Suprapubic skin (tissue), 4 donors: ENCODE results near the gene CIAO2A.

ENCODE experiments used
- EP300 ChIP-seq: sonication (generic); formaldehyde crosslinking; IDR thresholded peaks from one replicate; pipeline ENCODE4 v1.6.1; 2017; ENCODE audit warnings: antibody characterized with exemption
- POLR2AphosphoS5 ChIP-seq, 3 donors: sonication (generic); formaldehyde crosslinking; IDR thresholded peaks; one replicate each; pipeline ENCODE4 v1.6.1; 2017; ENCODE audit warnings: antibody characterized with exemption in 3 of 3
- TF ChIP-seq, protein P1 (sequence below), 2 donors: fragments of 200-600 bp in 1 of 2; fragments of 450-650 bp in 1 of 2; sonication (generic) in 1 of 2; IDR thresholded peaks; one replicate each; pipeline ENCODE4 v1.5.1; 2016 to 2019; ENCODE audit warnings: antibody characterized with exemption in 2 of 2, mild to moderate bottlenecking in 1 of 2, moderate library complexity in 1 of 2

GRCh38 chr15:64107337-64107736, 13.7 kb upstream of the CIAO2A start:
- TF ChIP-seq, protein P1, sequence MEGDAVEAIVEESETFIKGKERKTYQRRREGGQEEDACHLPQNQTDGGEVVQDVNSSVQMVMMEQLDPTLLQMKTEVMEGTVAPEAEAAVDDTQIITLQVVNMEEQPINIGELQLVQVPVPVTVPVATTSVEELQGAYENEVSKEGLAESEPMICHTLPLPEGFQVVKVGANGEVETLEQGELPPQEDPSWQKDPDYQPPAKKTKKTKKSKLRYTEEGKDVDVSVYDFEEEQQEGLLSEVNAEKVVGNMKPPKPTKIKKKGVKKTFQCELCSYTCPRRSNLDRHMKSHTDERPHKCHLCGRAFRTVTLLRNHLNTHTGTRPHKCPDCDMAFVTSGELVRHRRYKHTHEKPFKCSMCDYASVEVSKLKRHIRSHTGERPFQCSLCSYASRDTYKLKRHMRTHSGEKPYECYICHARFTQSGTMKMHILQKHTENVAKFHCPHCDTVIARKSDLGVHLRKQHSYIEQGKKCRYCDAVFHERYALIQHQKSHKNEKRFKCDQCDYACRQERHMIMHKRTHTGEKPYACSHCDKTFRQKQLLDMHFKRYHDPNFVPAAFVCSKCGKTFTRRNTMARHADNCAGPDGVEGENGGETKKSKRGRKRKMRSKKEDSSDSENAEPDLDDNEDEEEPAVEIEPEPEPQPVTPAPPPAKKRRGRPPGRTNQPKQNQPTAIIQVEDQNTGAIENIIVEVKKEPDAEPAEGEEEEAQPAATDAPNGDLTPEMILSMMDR (IDR thresholded peaks at IDR 0.05): no peak
- TF ChIP-seq EP300: no peak
- TF ChIP-seq POLR2AphosphoS5 (IDR thresholded peaks at IDR 0.05): no peak
